Prostate gland (tissue), 2 donors: ENCODE measurements around the gene CDYL2. TPM values are rescaled to one million over a fixed set of nuclear protein-coding genes. Genes with fewer than 3 reads are reported as not detected.
A peak's percentile ranks its signal among the peaks of the same experiment; 100 is the strongest.

Experiments
- DNase-seq: peaks from one replicate; pipeline ENCODE4 v3.0.0-alpha.2; 2019; ENCODE audit warnings: low spot score
- H3K27ac ChIP-seq, 2 donors: fragments of 200-600 bp; sonication (generic); 2 replicates each; pipeline ENCODE4 v1.5.1; 2017 to 2019
- H3K27me3 ChIP-seq: fragments of 200-600 bp; sonication (generic); replicated peaks from 2 replicates; pipeline ENCODE4 v1.5.1; 2019; ENCODE audit not compliant: insufficient read depth
- H3K36me3 ChIP-seq, 2 donors: fragments of 200-600 bp; sonication (generic); 1 replicate in 1 of 2; 2 replicates in 1 of 2; pipeline versions ENCODE4 v1.5.1 to v1.8.1; 2017 to 2019
- H3K4me1 ChIP-seq: fragments of 200-600 bp; sonication (generic); replicated peaks from 2 replicates; pipeline ENCODE4 v1.5.1; 2019
- H3K4me3 ChIP-seq, 2 donors: fragments of 200-600 bp; sonication (generic); 2 replicates each; pipeline ENCODE4 v1.5.1; 2017 to 2019
- H3K9me3 ChIP-seq: fragments of 200-600 bp; sonication (generic); 2 replicates; pipeline ENCODE4 v1.5.1; 2017
- POLR2A ChIP-seq: fragments of 450-650 bp; IDR thresholded peaks from one replicate; pipeline ENCODE4 v1.6.1; 2016; ENCODE audit warnings: antibody characterized with exemption, mild to moderate bottlenecking
- POLR2AphosphoS5 ChIP-seq: sonication (generic); formaldehyde crosslinking; IDR thresholded peaks from one replicate; pipeline ENCODE4 v1.6.1; 2017; ENCODE audit warnings: antibody characterized with exemption
- WGBS: methylation state at CpG from one replicate; pipeline ENCODE4 v1.1.5; 2018; 5-methylcytosine and 5-hydroxymethylcytosine counted together
- intact Hi-C: fragments of 100-400 bp; cut with DNase I; formaldehyde crosslinking; loops from one replicate; pipeline ENCODE4 v1.14.2; 2022
- total RNA-seq, 2 donors: library from RNA; depleted of rRNA; stranded (reverse); fragments of >200 nt; gene quantifications; one replicate each; pipeline ENCODE4 v1.1.0, GENCODE V29; 2016
- TF ChIP-seq, protein P1 (sequence below), 4 experiments: fragments of 200-600 bp in 2 of 4; fragments of 450-650 bp in 2 of 4; sonication (generic) in 2 of 4; IDR thresholded peaks; 1 replicate in 3 of 4; 2 replicates in 1 of 4; pipeline ENCODE4 v1.5.1; 2016 to 2019; ENCODE audit warnings: antibody characterized with exemption in 4 of 4, mild to moderate bottlenecking in 2 of 4, moderate library complexity in 2 of 4

CDYL2 gene
- total RNA-seq, 2 donors from 2014 or later, result 42.8 to 63.7 TPM

DNA sequence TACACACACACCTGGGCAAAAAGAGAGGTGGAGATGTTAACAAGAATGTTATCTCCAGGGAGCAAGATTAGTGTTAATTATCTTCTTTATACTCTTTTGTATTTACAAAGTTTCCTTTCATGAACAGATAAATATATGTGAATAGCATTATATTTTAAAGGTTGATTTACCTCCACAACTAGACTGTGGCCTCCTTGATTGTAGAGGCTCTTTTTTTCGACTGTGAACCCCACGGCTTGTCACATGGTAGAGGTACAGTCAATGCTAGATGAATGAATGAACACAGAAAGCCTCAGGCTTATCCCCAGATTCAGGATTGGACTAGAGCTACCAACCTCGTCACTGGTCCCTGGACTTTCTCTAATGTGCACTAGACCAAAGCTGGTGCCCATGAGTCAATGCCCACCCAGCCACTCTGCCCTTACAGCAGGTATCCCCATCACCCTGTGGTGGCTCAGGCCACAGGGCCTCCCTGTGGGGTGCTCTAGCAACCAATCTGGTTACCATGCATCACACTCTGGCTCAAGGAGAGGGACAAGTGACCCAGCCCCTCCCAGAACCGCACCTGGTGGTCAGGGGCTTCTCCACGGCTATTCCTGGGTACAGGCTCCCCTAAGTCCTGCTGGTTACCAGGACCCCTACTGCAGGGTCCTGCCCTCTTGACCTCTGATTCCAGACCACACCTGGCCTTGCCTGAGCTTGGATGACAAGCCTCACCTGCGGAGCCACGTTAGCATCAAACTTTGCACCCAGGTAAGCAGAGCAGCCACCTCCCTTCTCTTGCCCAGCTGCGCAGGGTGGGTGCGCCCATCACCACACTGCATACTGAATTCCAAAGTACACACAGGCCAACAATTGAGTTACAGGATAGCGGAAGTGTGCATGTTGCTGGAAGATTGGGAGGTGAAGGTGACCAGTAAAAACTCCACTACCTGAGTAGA is 101.0 kb downstream of the CDYL2 start:
- 93% methylated on average over 10 of the region's 10 CpGs for WGBS
- Histone ChIP-seq H3K27me3 (no peaks in the 10 kb centered on the region), H3K4me3 (no peak overlapping the region), H3K27ac (no peak overlapping the region), H3K36me3 (no peaks in the 10 kb centered on the region), H3K9me3 (no peaks in the 10 kb centered on the region), H3K4me1 (no peaks in the 10 kb centered on the region)
- no peak for TF ChIP-seq POLR2AphosphoS5
- no peak for TF ChIP-seq POLR2A
- intact Hi-C loops, result no loop called here
- DNase-seq, result peak; percentile 1

DNA sequence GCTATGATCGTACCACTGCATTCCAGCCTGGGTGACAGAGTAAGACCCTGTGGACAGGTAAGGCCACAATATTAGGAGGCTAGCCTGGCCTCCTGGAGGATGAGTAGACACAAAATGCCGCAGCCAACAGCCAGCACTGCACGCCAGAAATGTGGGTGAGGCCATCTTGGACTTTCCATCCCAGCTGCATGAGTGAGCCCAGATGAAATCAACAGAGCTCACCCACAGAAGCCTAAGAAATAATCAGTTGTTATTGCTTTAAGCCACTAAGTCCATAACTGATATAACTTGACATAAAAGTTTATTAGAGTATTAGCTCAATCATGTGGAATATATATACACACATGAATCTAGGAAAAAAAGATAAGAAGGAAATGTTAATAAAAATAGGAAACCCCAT is 101.7 kb downstream of the CDYL2 start:
- DNase-seq, result peak; percentile 1
- H3K4me1 ChIP-seq, result no peaks in the 10 kb centered on the region
- no peak for TF ChIP-seq POLR2AphosphoS5
- H3K9me3 ChIP-seq, result no peaks in the 10 kb centered on the region
- H3K36me3 ChIP-seq, result no peaks in the 10 kb centered on the region
- intact Hi-C loops, result no loop called here
- 95% methylated on average over 3 of the region's 3 CpGs for WGBS
- H3K27ac ChIP-seq, result no peak overlapping the region
- no peaks in the 10 kb centered on the region for H3K27me3 ChIP-seq
- no peak overlapping the region for H3K4me3 ChIP-seq

DNA sequence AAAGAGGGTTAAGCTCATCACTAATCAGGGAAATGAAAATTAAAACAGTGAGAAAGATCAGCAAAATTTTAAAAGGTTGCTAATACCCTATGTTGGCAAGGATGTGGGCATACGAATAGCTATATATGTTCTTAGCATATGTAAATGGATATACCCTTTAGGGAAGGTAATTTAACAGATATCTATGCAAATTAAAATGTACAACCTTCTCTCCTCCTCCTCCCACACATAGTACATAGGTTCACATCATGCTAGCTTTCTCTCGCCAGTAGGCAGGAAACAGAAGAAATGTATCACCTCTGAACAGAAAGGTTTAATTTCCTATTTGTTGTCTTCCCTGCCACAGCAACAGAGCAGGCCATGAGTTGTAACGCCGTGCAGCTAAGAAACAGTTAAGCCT is 103.8 kb downstream of the CDYL2 start:
- WGBS, result 81% methylated on average over 4 of the region's 4 CpGs
- no peaks in the 10 kb centered on the region for H3K9me3 ChIP-seq
- no peaks in the 10 kb centered on the region for H3K36me3 ChIP-seq
- DNase-seq, result peak; percentile 0
- TF ChIP-seq POLR2A (no peak), POLR2AphosphoS5 (no peak)
- TF ChIP-seq, protein P1, sequence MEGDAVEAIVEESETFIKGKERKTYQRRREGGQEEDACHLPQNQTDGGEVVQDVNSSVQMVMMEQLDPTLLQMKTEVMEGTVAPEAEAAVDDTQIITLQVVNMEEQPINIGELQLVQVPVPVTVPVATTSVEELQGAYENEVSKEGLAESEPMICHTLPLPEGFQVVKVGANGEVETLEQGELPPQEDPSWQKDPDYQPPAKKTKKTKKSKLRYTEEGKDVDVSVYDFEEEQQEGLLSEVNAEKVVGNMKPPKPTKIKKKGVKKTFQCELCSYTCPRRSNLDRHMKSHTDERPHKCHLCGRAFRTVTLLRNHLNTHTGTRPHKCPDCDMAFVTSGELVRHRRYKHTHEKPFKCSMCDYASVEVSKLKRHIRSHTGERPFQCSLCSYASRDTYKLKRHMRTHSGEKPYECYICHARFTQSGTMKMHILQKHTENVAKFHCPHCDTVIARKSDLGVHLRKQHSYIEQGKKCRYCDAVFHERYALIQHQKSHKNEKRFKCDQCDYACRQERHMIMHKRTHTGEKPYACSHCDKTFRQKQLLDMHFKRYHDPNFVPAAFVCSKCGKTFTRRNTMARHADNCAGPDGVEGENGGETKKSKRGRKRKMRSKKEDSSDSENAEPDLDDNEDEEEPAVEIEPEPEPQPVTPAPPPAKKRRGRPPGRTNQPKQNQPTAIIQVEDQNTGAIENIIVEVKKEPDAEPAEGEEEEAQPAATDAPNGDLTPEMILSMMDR (IDR thresholded peaks at IDR 0.05), result no peak
- intact Hi-C loops, result no loop called here
- no peaks in the 10 kb centered on the region for H3K27me3 ChIP-seq
- H3K27ac ChIP-seq, result no peak overlapping the region
- no peak overlapping the region for H3K4me3 ChIP-seq
- H3K4me1 ChIP-seq, result no peaks in the 10 kb centered on the region

DNA sequence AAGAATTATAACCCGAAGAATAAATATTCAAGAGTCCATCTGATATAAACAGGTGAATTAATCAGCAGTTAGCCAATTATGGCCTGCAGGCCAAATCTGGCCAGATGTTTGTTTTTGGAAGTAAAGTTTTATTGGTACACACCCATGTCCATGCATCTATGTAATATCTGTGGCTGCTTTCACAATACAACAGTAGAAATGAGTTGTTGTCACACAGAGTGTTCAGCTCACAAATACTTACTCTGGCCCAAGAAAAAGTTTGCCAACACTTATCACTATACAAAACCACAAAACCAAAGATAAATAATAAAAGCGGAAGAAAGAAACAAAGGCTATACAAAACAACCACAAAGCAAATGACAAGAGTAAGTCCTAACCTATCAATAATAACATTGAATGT is 109.4 kb downstream of the CDYL2 start:
- Histone ChIP-seq H3K36me3 (no peaks in the 10 kb centered on the region), H3K4me3 (no peak overlapping the region), H3K27ac (no peak overlapping the region), H3K27me3 (no peaks in the 10 kb centered on the region), H3K4me1 (no peaks in the 10 kb centered on the region), H3K9me3 (no peaks in the 10 kb centered on the region)
- DNase-seq, result no peak
- intact Hi-C loops, result no loop called here
- 89% methylated on average over 2 of the region's 2 CpGs for WGBS
- TF ChIP-seq, protein P1 (IDR thresholded peaks at IDR 0.05), result no peak
- TF ChIP-seq POLR2A (no peak), POLR2AphosphoS5 (no peak)

DNA sequence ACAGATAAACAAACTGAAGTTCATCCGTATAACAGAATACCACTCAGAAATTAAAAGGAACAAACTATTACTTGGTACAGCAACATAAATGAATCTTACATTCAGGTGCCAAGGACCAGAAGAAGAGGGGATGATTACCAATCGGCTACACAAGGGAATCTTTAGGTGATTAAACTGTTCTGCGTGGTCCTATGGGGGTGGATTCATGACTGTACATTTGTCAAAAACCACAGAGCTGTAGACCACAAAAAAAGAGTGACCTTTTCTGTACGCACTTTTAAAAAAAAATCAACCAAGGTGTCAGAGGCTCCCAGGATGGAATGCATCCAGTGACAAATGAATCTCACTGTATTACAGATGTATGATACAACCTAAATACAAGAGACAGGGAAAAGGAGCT is 110.8 kb downstream of the CDYL2 start:
- intact Hi-C loops, result no loop called here
- H3K36me3 ChIP-seq, result no peaks in the 10 kb centered on the region
- H3K9me3 ChIP-seq, result no peaks in the 10 kb centered on the region
- 77% methylated on average over 4 of the region's 4 CpGs for WGBS
- no peaks in the 10 kb centered on the region for H3K27me3 ChIP-seq
- TF ChIP-seq, protein P1 (IDR thresholded peaks at IDR 0.05), result no peak
- TF ChIP-seq POLR2A (no peak), POLR2AphosphoS5 (no peak)
- H3K4me1 ChIP-seq, result no peaks in the 10 kb centered on the region
- no peak for DNase-seq
- no peak overlapping the region for H3K4me3 ChIP-seq
- no peak overlapping the region for H3K27ac ChIP-seq

DNA sequence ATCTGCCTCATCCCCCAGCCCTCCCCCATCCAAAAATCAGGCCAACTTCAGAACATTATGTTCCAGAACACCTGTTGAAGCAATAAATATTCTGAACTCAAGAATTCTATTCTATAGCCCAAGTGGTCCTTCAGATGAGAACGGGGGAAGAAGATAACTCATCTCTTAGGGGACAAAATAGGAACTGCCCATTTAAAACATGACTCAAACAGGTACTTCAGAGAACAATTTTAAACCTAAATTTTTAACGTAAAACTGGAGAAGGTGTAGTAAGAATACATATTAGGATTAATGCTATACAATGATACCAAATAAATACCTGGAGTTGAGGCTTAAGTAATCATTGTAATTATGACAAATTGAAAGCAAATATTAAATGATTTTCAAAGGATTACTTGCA is 112.1 kb downstream of the CDYL2 start:
- H3K9me3 ChIP-seq, result no peaks in the 10 kb centered on the region
- WGBS, result 79% methylated on average over 2 of the region's 2 CpGs
- H3K27me3 ChIP-seq, result no peaks in the 10 kb centered on the region
- H3K36me3 ChIP-seq, result no peaks in the 10 kb centered on the region
- no peak for DNase-seq
- no peak overlapping the region for H3K4me3 ChIP-seq
- H3K27ac ChIP-seq, result no peak overlapping the region
- no peaks in the 10 kb centered on the region for H3K4me1 ChIP-seq
- TF ChIP-seq, protein P1 (IDR thresholded peaks at IDR 0.05), result no peak
- TF ChIP-seq POLR2AphosphoS5 (no peak), POLR2A (no peak)
- intact Hi-C loops, result no loop called here
